Loucy (cell line): Measurements from ENCODE around the gene MARCHF5.

Experiments
- CTCF ChIP-seq: fragments of 200-600 bp; sonication (generic); conservative IDR thresholded peaks from 2 replicates; pipeline ENCODE4 v1.5.1; 2014; ENCODE audit warnings: mild to moderate bottlenecking, antibody characterized with exemption, low read length
- EZH2phosphoT487 ChIP-seq: fragments of 200-600 bp; IDR thresholded peaks from 2 replicates; pipeline ENCODE4 v1.6.1; 2018; ENCODE audit warnings: antibody characterized with exemption, mild to moderate bottlenecking, moderate library complexity, borderline replicate concordance

GRCh38 chr10:92265687-92266258 is 25.2 kb upstream of the MARCHF5 start:
- TF ChIP-seq CTCF (no peak), EZH2phosphoT487 (no peak)
